ENCODE data around the gene HELZ2.

The HELZ2 gene

GRCh38 chr20:63598479-63599395 is 24.7 kb upstream of the HELZ2 start:
- DNase-seq (ENCODE audit: insufficient read length, low spot score) (no peak), FAIRE-seq (no peak)

GRCh38 chr20:63597651-63598478 is 23.8 kb upstream of the HELZ2 start:
- FAIRE-seq (no peak), DNase-seq (ENCODE audit: insufficient read length, low spot score) (no peak)

GRCh38 chr20:63596423-63596822 is 22.4 kb upstream of the HELZ2 start:
- FAIRE-seq (no peak), DNase-seq (ENCODE audit: insufficient read length, low spot score) (no peak)

- FAIRE-seq (no peak), DNase-seq (ENCODE audit: insufficient read length, low spot score) (no peak)
Observed at GRCh38 chr20:63595416-63596127, 21.5 kb upstream of the HELZ2 start.

GRCh38 chr20:63594043-63594561 is 20.1 kb upstream of the HELZ2 start:
- no peak for DNase-seq (ENCODE audit: insufficient read length, low spot score)
- FAIRE-seq = no peak

- DNase-seq (ENCODE audit: insufficient read length, low spot score) (no peak), FAIRE-seq (no peak)
Observed at GRCh38 chr20:63592661-63593060, 18.6 kb upstream of the HELZ2 start.

GRCh38 chr20:63591786-63592355 is 17.8 kb upstream of the HELZ2 start:
- no peak for FAIRE-seq
- no peak for DNase-seq (ENCODE audit: insufficient read length, low spot score)

- FAIRE-seq (no peak), DNase-seq (ENCODE audit: insufficient read length, low spot score) (no peak)
Observed at GRCh38 chr20:63591147-63591533, 17.1 kb upstream of the HELZ2 start.

- FAIRE-seq (no peak), DNase-seq (ENCODE audit: insufficient read length, low spot score) (no peak)
Observed at GRCh38 chr20:63590218-63591146, 16.4 kb upstream of the HELZ2 start.

- no peak for DNase-seq (ENCODE audit: insufficient read length, low spot score)
Observed at GRCh38 chr20:63589261-63590217, 15.5 kb upstream of the HELZ2 start.

GRCh38 chr20:63588641-63589041 is 14.6 kb upstream of the HELZ2 start:
- no peak for DNase-seq (ENCODE audit: insufficient read length, low spot score)
- FAIRE-seq = no peak

More at GRCh38 chr20:63589261-63590217, 15.5 kb upstream of the HELZ2 start:
- FAIRE-seq = no peak

- FAIRE-seq = no peak
Observed at GRCh38 chr20:63587776-63588591, 13.9 kb upstream of the HELZ2 start.

GRCh38 chr20:63587256-63587655 is 13.2 kb upstream of the HELZ2 start:
- FAIRE-seq (no peak), DNase-seq (ENCODE audit: insufficient read length, low spot score) (no peak)

More at GRCh38 chr20:63587776-63588591, 13.9 kb upstream of the HELZ2 start:
- DNase-seq (ENCODE audit: insufficient read length, low spot score) = no peak

- FAIRE-seq = no peak
- no peak for DNase-seq (ENCODE audit: insufficient read length, low spot score)
Observed at GRCh38 chr20:63586797-63587196, 12.8 kb upstream of the HELZ2 start.

- FAIRE-seq (no peak), DNase-seq (ENCODE audit: insufficient read length, low spot score) (no peak)
Observed at GRCh38 chr20:63585616-63586565, 11.9 kb upstream of the HELZ2 start.

GRCh38 chr20:63582382-63583063 is 8.5 kb upstream of the HELZ2 start:
- FAIRE-seq (no peak), DNase-seq (ENCODE audit: insufficient read length, low spot score) (no peak)

All from GM19239 (cell line).